Epithelial cell of prostate (primary cell): ENCODE data around the gene GUCY1A2.
"Not testable (repeated sequence)": the region's sequence is repeated elsewhere in the genome, so short reads cannot be mapped to it uniquely, and the experiment has no call there.

ENCODE experiments used
- DNase-seq: peaks from one replicate; pipeline ENCODE4 v3.0.0-alpha.2; 2011; ENCODE audit warnings: low read depth, low spot score
- H3K27ac ChIP-seq: fragments of 450-650 bp; 2 replicates; pipeline ENCODE4 v1.5.1; 2017; ENCODE audit warnings: mild to moderate bottlenecking

The GUCY1A2 gene

GRCh38 chr11:106852779-106853178 is 165.5 kb downstream of the GUCY1A2 start:
- no peak overlapping the region for H3K27ac ChIP-seq
- no peak for DNase-seq

GRCh38 chr11:106848526-106848925 is 169.8 kb downstream of the GUCY1A2 start:
- no peak overlapping the region for H3K27ac ChIP-seq
- DNase-seq: no peak

GRCh38 chr11:106842134-106842533 is 176.1 kb downstream of the GUCY1A2 start:
- no peak overlapping the region for H3K27ac ChIP-seq
- DNase-seq: no peak

GRCh38 chr11:106840947-106841346 is 177.3 kb downstream of the GUCY1A2 start:
- DNase-seq: no peak
- H3K27ac ChIP-seq: no peak overlapping the region

GRCh38 chr11:106840146-106840545 is 178.1 kb downstream of the GUCY1A2 start:
- DNase-seq: no peak
- H3K27ac ChIP-seq: no peak overlapping the region

GRCh38 chr11:106834567-106834966 is 183.7 kb downstream of the GUCY1A2 start:
- DNase-seq: no peak

GRCh38 chr11:106828976-106829375 is 189.3 kb downstream of the GUCY1A2 start:
- no peak for DNase-seq
- no peak overlapping the region for H3K27ac ChIP-seq

More at GRCh38 chr11:106834567-106834966, 183.7 kb downstream of the GUCY1A2 start:
- no peak overlapping the region for H3K27ac ChIP-seq

GRCh38 chr11:106828576-106828975 is 189.7 kb downstream of the GUCY1A2 start:
- H3K27ac ChIP-seq: no peak overlapping the region
- no peak for DNase-seq

GRCh38 chr11:106827687-106828086 is 190.6 kb downstream of the GUCY1A2 start:
- DNase-seq: no peak
- no peak overlapping the region for H3K27ac ChIP-seq

GRCh38 chr11:106826558-106826957 is 191.7 kb downstream of the GUCY1A2 start:
- not testable (repeated sequence) for DNase-seq, H3K27ac ChIP-seq

- H3K27ac ChIP-seq: no peak overlapping the region
- DNase-seq: no peak
These were observed 196.4 kb downstream of the GUCY1A2 start for GRCh38 chr11:106821826-106822225.

GRCh38 chr11:106821291-106821690 is 197.0 kb downstream of the GUCY1A2 start:
- no peak overlapping the region for H3K27ac ChIP-seq
- no peak for DNase-seq

- DNase-seq: no peak
- H3K27ac ChIP-seq: no peak overlapping the region
These were observed 199.8 kb downstream of the GUCY1A2 start for GRCh38 chr11:106818443-106818842.

- H3K27ac ChIP-seq: no peak overlapping the region
- no peak for DNase-seq
These were observed 203.1 kb downstream of the GUCY1A2 start for GRCh38 chr11:106815209-106815608.

GRCh38 chr11:106813806-106814205 is 204.5 kb downstream of the GUCY1A2 start:
- DNase-seq: no peak
- H3K27ac ChIP-seq: no peak overlapping the region

- no peak for DNase-seq
- no peak overlapping the region for H3K27ac ChIP-seq
These were observed 224.2 kb downstream of the GUCY1A2 start for GRCh38 chr11:106794058-106794457.

- DNase-seq: no peak
These were observed 228.9 kb downstream of the GUCY1A2 start for GRCh38 chr11:106789406-106789805.

GRCh38 chr11:106787454-106787853 is 230.8 kb downstream of the GUCY1A2 start:
- no peak for DNase-seq

More at GRCh38 chr11:106789406-106789805, 228.9 kb downstream of the GUCY1A2 start:
- no peak overlapping the region for H3K27ac ChIP-seq

GRCh38 chr11:106785913-106786650 is 232.2 kb downstream of the GUCY1A2 start:
- no peak for DNase-seq
- H3K27ac ChIP-seq: no peak overlapping the region

More at GRCh38 chr11:106787454-106787853, 230.8 kb downstream of the GUCY1A2 start:
- no peak overlapping the region for H3K27ac ChIP-seq

GRCh38 chr11:106777302-106777701 is 241.0 kb downstream of the GUCY1A2 start:
- H3K27ac ChIP-seq, DNase-seq: not testable (repeated sequence)

- no peak for DNase-seq
- peak overlapping the region; percentile 22 for H3K27ac ChIP-seq
These were observed 247.7 kb downstream of the GUCY1A2 start for GRCh38 chr11:106770489-106771085.
